ENCODE measurements around the gene OTP.

The OTP gene

GRCh38 chr5:77637998-77638762, at the start of gene OTP:
TSS of gene OTP (minus strand) at chr5:77638713. CDS start at chr5:77638549, 164 bp downstream.
- DNase-seq: no peak

GRCh38 chr5:77683171-77683732, 44.7 kb upstream of the OTP start:
- DNase-seq: no peak

- no peak for DNase-seq
Observed at GRCh38 chr5:77670526-77670925, 32.0 kb upstream of the OTP start.

GRCh38 chr5:77669677-77670076, 31.2 kb upstream of the OTP start:
- DNase-seq: no peak

- DNase-seq: no peak
Observed at GRCh38 chr5:77663090-77663863, 24.8 kb upstream of the OTP start.

GRCh38 chr5:77662635-77663034, 24.1 kb upstream of the OTP start:
- no peak for DNase-seq

DNA sequence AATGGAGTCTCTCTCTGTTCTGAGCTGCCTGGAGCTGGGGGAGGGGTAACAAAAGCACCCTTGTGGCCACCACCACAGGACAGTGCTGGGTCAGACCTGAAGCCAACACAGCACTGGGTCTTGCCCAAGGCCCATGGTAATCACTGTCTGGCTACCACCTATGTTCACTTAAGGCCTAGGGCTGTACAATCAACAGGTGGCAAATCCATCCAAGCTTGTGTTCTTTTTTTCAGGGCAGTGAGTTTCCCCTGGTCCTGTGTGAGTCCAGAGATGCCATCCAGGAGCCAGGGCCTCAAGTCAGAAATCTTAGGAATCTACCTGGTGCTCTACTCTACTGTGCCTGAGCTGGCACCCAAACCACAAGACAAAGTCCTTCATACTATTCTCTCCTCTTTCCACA, 20.1 kb upstream of the OTP start:
- DNase-seq: no peak

- DNase-seq: no peak
Observed at GRCh38 chr5:77651343-77651742, 12.8 kb upstream of the OTP start.

DNA sequence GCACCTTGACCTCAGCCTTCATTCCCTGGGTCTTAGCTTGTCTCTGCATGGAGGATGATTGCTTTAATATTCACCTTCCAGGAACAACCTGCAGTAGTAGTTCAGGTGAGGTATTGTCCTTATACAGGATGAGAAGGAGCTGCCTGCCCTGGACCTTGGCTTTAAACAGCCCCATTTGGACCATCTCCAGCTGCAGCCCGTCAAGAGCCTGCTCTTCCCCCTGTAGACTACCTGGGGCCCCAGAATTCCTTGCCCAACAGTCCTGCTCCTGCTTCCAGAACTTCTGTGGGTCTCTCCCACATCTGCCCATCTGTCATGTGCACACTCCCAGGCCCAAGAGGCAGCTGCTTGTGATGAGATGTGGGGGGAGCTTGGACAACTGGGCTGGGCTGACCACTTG, 12.2 kb upstream of the OTP start:
- no peak for DNase-seq

DNA sequence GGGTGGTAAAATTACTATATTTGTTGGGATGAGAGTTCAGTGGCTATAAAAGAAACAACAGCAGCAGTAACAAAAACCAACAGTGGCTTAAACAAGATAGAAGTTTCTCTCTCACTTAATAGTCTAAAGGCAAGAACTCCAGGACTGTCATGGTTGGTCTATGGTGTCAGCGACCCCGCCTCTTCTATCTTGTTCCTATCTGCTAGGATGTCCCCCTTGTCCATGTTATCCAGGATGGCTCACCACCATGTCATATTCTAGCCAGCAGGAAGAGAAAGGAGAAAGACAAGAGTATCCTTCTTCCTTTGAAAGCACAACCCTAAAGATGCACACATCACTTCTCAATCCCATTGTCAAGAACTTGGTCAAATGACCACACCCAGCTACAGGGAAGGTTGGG, 11.3 kb upstream of the OTP start:
- no peak for DNase-seq

- DNase-seq: no peak
Observed at GRCh38 chr5:77645995-77646639, 7.6 kb upstream of the OTP start.

GRCh38 chr5:77645158-77645994, 6.9 kb upstream of the OTP start:
- DNase-seq: peak in 1 of 2 experiments; percentile 19

DNA sequence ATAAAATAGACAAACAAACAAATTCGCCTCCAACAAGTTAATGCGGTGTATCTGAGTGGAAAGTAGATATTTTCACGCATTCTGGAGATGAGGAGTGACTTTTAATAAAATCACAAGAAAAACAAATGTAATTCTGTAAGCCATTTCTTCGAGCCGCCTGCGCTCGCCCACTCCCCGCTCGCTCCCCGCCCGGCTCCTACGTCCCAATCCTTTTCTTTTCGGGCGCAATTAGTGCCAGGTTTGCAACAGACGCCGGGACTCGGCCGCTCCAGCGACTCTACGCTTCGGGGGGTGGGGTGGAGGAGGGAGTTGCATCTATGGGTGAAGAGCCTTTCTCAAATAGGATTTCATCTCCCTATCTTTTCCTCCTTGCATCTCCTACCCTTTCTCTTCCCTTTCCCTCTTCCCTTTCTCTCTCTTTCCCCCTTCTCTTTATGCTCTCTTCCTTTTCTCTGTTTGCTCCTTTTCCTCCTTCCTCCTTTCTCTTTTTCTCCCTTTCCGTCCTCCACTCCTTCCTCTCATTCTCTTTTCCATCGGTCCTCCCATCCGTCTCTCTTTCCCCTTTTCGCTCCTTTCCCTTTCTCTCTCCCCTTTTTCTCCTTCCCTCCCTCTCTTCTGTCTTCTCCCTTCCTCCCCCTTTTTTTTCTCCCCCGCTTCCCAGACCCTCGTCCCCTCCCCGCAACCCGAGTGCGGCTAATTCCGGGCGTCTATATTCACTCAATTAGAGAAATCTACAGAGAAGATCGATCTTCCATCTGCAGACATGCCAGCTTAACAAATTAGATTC, 6.1 kb upstream of the OTP start:
- DNase-seq: no peak

DNA sequence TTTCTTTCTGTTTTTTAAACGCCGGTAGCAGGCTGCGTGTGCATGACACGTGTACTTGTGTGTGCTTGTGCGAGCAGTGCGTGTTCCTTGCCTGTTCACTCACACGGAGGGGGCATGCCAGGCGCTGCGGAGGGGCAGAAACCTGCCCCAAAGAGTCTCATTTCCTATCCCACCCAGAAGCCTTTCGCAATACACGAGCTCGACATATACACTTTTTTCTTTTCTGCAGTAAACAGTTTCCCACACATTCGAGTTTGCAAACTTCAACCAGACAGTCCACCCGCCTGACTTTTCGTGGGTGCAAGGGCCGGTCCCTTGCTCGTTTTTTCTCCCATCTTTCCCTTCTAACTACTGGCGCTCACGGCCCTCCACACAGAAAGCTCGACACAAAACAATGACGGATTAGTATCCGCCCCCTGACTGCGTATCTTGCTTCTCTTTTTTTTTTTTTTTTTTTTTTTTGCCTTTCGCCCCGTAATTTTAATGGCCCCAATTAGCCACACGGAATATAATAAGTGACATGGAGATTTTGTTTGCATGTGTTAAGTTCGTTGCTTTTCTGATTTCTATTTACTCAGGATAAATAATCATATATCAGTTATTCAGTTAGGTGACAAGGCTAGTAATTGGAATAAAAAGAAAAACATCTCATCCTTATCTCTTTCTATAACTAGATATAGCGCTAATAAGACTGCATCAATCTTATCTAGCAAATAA, 5.3 kb upstream of the OTP start:
- no peak for DNase-seq

GRCh38 chr5:77642738-77643653, 4.5 kb upstream of the OTP start:
- DNase-seq: no peak

- no peak for DNase-seq
Observed at GRCh38 chr5:77641963-77642737, 3.6 kb upstream of the OTP start.

DNA sequence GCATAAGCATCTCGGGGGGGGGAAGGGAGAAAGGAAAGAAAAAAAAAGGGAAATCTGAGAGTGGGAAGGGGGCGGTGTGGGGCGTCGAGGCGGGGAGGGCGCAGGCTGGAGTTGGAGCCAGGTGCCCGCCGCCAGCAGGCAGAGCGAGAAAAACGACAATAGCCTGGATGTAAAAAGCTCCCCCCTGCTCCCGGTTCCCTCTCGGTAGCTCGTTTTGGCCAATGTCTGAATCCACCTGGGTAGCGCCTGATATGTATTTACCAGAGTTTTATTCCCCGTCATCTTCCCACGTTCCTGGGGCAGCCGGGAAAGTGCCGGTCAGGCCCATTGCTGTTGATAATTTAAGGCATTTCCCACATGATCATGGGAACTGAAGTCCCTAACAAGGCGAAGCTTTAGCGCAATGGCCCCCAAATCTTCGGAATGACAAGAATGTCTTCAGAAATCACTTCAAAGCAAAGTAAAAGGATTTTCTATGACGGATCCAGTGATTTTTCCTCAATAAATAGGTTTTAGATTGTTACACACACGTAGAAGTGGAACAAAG, 3.0 kb upstream of the OTP start:
- no peak for DNase-seq

GRCh38 chr5:77640589-77641396, 2.3 kb upstream of the OTP start:
- DNase-seq: no peak

Measured in NCI-H2081 (cell line).